G401.6 (cell line): Measurements from ENCODE around the gene MSTO1.
"Not testable (repeated sequence)": the region's sequence is repeated elsewhere in the genome, so short reads cannot be mapped to it uniquely, and the experiment has no call there.

Experiments used
- FAIRE-seq: peaks from 2 replicates; lab custom pipeline; 2012; peaks lifted over from hg19 to GRCh38; lab: Jason Lieb, UNC

The MSTO1 gene

DNA sequence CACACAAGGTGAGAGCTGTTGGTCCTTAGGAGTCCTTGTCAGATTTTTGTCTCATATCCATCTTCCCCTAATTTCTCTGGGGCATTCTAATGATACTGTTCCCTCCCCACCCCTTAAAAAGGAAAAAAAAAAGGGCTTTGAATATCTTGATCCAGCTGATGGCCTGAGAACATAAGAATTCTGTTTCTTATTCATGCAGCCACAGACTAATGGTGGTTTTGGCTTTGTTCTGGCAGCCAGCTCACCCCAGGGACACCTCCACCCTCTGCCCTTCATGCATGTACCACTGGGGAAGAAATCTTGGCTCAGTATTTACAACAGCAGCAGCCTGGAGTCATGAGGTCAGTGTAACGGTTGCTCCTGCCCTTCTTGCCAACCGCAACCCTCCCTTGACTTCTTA lies 3.2 kb downstream of the MSTO1 start:
- FAIRE-seq: not testable (repeated sequence)

DNA sequence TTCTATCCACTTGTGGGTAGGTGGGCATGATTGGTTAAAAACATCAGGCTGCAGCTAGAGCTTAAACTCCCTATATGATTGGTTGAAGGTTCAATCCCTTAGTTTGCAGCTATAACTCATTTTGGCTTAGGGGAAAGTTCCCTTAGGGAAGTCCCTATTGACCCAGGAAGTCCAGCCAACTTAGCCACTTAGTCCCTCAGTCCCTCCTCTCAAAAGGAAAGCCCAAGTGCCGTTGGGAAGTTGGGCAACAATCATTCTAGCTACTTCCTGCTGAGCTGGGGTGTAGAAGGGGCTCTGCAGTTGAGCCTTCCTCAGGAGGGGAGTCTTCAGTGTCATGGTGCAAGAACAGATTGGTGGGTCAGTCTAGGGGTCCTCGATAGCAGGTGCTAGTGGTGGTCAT lies 12.2 kb downstream of the MSTO1 start:
- no peak for FAIRE-seq

DNA sequence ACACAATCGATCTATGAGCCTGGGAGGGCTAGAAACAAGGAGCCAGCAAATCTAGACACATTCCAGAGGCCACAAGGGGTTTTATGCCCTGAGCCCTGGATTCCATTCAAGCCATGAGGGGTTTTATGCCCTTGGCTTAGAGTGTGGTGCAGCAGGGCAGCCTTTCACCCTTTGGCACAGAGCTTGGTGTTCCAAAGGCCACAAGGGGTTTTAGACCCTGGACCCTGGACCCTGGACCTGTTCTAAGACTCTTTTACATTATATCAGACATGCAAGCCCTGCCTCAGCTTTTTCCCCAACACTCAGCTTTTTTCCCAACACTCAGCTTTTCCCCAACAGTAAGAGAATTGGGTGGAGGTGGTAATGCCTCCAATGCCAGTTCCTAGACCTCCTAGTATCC lies 13.3 kb downstream of the MSTO1 start:
- FAIRE-seq: no peak

DNA sequence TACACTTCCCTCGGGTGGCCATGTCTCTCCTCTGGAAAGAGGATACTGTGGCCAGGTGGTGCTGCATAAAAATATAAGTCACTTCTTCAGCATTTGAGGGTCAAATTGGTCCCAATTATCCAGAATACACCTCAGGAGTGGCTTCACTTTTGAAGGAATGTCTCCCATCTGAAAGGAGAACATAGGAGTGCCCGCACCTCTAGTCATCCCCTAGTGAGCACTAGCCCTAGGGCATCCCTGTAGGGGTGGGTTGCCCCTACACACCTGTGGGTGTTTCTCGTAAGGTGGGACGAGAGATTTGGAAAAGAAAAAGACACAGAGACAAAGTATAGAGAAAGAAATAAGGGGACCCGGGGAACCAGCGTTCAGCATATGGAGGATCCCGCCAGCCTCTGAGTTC lies 16.4 kb downstream of the MSTO1 start:
- FAIRE-seq: not testable (repeated sequence)

DNA sequence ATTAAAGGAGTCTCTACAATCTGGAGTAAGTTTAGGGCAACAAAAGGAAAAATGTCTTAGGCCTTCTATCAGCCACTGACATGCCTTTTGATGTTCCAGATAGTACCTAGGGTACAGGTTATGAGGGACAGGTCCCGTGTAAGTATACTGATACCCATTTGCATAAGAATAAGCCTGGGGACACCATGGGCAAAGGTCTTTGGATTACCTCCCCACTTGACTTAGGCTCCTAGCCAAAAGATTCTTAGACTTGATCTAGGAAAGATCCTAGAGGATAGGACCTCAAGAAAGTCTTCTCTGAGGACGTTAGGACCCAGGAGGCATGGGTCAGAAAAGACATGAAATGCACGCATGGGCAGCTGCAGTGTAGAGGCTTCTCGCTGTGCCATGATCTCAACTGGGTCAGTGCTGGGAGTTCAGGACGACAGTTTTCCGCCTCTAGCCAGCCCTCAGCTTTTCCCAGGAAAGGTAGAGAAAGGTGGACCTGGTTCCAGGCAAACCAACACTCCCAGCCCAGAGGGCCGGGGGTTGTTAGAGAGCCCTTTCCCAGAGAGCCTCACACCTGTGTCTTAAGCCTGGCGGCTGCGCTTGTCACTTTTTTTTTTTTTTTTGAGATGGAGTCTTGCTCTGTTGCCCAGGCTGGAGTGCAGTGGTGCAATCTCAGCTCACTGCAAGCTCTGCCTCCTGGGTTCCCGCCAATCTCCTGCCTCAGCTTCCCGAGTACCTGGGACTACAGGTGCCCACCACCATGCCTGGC lies 26.6 kb downstream of the MSTO1 start:
- no peak for FAIRE-seq

DNA sequence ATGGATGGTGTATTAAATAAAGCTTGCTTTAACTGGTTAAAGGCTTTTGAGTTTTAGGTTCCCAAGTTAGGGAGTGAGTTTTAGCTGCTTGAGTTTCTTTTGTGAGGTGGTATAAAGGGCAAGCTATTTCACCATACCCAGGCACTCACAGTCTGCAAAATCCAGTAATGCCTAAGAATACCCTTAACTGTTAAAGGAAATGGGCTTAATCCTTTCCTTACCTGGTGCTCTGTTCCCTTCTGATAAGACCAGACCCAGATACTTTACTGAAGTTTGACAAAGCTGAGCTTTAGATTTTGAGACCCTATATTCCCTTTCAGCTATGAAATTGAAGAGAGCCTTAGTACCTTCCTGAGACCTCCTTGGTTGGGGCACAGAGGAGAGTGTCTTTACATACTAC lies 30.3 kb downstream of the MSTO1 start:
- FAIRE-seq: no peak

DNA sequence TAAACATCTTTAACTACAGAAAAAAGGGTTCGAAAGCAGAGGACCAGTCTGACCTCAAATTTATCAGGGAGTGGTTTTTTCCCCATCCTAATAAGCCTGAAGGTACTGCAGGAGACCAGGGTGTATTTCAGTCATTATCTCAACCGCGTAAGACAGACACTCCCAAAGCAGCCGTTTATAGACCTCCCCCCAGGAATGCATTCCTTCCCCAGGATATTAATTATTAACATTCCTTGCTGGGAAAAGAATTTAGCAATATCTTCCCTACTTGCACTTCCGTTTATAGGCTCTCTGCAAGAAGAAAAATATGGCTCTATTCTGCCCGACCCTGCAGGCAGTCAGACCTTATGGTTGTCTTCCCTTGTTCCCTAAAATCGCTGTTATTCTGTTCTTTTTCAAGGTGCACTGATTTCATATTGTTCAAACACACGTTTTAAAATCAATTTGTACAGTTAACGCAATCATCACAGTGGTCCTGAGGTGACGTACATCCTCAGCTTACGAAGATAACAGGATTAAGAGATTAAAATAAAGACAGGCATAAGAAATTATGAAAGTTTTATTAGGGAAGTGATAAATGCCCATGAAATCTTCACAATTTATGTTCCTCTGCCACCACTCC lies 32.7 kb downstream of the MSTO1 start:
- not testable (repeated sequence) for FAIRE-seq

DNA sequence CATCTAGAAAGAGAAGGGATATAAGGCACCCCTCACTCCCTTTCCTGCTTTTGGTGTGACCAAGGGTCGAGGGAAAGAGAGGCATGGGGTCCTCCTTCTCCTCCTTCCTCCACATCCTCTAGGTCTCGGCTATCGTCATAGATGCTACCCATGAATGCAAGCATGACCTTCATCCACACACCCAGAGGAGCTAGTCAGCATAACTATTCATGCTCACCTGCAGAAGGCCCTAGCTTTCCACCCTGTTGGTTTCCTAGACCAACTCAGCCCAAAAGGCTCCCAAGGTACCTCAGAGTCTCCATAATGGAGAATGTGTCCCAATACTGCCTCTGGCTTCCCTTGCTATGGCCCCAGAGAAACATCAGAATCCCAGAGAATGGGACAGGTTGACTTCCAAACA lies 33.2 kb downstream of the MSTO1 start:
- FAIRE-seq: no peak

DNA sequence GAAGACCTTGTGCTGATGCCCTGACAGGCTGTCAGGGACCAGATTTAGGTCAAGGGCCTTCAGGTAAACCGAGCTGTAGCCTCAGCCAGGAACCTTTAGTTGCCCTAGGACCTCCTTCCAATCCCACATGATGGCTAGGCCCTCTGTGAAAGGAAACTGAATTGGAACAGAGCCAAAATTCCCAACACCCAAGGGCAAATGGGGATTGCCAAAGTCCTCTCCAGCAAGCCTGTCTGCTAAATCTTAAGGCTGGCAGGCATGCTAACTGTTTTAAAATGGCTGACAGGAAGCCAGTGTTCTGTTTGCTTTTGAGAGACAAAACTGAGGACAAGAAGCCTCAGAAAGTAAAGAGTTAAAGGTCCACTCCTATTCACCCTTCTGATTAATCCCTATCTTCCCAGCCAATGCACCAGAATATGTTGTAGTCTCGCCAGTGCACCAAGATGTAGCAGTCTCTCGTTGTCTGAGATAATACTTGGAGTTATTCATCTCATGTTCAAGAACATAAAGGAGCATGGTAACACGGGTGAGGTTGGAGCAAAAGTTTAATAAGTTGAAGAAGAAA lies 35.1 kb downstream of the MSTO1 start:
- FAIRE-seq: no peak

DNA sequence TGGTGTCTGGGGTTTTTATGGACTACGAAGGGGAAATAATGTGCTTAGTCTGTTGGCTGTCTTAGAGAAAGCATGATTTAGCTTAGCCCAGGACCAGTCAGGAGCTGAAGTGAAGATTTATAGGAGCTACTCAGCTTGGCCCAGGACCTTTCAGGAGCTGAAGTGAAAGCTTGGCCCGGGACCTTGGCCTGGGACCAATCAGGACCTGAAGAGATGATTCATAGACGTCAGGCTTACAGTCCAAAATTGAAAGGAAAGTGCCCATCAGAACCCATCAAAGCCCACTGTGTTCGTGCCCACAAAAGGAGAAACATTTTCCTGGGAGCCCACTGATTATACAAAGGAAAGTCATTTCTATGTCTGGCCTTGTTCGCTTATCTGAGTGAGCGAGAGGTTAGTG lies 35.6 kb downstream of the MSTO1 start:
- no peak for FAIRE-seq

DNA sequence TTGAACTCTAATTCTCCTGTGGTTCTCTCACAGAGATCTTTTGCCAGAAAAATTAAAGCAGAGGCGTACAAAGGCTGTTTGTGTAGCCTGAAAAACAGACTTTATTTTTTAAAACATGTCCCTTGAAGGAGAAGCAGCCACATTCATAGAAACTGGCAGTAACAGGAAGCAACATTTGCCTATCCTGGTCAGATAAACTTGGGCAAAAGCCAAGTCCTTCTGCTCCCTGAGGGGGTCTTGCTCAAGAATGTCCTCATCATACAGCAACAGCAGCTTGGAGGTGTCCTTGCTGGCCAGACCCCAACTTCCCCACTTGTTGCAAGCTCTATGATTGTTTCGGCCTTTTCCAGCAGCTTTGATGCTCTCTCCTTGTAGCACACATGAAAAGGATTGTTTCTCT lies 36.3 kb downstream of the MSTO1 start:
- no peak for FAIRE-seq

DNA sequence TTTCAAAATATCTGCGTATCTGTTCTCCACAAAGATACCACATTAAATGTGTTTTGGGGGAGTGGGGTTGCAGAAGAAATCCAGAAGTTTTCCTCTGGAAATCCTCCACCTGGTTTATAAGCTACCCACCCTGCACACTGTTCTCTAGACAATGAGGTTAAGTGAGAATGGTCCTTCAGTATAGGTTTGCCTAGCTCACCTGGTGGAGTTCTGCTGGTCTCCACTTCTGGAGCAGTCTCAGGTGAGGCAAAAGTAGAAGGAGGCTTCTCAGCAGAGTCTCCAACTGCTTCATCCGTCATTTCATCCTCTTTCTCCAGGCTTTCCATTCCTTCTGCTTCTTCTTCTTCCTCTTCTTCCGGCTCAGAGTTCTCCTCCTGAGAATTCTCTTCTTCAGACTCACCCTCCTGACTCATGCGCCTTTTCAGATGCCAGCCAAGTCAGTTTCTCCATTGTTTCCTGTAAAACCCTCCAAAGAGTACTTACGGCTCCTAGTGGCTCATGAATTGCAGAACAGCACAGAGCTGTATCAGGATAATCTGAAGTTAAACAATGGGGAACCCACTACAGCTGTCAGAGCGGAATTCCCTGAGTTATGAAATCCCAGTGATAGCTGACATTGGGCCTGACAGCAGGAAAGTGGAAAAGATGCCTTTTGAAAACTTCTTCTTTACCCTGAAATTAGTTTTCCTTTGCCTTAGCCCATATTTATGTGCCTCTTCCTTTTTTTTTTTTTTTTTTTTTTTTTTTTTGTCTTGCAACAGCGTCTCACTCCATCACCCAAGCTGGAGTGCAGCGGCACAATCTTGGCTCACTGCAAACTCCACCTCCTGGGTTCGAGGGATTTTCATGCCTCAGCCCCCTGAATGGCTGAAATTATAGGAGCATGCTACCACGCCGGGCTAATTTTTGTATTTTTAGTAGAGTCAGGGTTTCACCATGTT lies 38.5 kb downstream of the MSTO1 start:
- FAIRE-seq: peak; percentile 85

DNA sequence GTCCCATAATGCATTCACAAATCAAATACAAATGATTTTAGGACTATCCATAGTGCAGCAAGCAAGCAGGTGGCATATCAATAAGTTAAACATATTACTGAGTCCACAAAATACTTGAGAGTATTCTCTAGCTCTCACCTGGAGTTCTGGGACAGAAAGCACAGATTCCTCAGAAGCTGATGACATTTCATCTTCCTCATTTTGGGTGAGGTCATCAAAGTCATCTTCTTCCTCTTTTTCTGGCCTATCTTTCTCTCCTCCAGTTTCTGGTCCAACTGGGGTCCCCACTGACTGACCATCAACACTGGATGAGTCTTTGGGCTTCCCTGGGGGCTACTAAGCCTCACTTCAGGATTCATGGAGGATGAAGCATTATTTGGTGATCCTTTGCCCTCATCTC lies 39.7 kb downstream of the MSTO1 start:
- no peak for FAIRE-seq

DNA sequence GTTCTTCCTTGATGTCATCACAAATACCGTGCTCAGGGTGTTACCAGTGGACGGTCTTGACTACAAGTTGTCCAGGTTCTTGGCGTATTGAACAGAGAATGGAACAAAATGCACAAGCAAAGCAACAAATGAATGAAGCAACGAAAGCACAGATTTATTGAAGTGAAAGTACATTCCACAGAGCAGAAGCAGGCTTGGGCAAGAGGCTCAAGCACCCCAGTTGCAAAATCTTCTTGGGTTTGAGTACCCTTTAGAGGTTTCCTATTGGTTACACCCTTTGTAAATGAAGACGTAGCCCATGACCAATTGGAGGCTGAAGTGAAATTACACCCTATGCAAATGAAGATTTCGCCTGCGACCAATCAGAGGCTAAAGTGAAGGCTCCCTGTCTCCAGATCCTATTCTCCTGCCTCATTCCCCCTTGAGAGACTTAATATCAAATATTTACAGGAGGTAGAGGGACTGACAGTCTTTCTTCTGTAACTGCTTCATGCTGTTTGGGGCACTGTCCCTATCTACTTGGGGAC lies 40.3 kb downstream of the MSTO1 start:
- no peak for FAIRE-seq

DNA sequence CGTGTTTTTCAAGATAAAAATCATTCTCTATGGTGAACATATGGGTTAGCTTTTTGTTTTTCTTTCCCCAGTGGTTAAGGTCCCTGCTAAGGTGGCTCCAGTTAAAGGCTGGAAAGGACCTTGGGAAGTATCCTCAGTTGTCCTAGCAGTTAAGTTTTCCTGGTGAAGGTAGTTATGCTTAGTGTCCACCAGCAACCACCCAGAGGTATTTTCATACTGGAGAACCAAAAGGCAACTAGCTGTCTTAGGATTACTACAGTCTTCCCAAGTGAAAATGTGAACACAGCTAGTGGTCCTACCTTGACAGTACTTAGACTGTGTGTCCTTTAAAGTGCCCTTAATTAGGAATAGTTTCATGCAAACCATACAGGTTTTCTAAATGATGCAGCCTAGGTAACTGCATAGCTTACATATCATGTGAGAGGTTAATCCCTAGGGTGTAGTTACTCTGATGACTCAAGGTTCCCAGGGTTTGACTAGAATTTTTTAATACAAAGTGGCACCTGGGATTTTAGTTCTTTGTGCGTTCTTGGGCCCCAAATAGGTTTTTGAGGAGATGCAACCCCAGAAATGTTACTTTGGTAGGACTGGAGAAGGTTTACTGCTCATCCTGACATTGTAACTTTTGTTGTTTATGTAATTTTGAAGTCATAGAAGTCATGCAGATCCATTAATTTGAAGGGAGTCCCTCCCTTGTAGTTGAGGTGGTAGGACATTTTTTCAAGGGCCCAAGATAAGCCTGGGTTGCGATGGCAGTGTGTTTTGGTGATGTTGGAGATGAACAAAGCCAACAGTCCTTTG lies 42.0 kb downstream of the MSTO1 start:
- peak; percentile 82 for FAIRE-seq

DNA sequence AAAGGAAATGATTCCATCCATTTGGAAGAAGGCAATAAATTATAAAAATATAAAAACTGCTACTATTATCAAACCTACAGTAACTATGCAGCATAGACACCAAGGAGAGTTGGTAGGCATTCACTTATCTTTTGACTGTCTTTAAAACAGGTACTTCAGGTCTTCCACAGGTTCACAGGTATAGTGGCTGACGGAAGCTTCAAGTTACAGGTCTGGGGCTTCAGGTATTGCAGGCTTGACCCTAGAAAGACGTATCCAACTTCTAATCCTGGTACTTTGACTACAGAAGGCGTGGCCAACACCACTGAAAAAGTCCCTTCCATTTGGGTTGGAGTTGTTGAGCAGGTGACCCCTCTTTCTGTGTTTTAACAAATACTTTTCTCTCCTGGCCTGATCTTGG lies 42.9 kb downstream of the MSTO1 start:
- no peak for FAIRE-seq

DNA sequence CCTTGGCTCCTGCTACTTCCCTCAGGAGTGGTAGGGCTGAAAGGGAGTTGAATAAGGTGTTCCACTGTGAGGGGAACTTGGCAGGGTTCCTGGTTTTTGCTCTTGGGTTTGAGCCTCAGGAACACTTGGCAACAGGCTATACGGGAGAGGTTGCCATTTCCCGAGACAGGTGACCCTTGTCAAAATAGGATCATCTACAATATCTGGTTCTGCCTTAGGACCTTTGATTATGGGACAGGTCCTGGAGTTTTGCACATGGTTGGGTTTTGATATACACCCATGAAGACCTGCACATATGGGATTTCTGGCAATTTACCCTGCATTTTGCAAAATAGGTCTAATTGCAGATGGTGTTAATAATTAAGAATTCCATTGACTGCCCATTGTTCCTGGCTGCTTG lies 47.4 kb downstream of the MSTO1 start:
- FAIRE-seq: no peak

DNA sequence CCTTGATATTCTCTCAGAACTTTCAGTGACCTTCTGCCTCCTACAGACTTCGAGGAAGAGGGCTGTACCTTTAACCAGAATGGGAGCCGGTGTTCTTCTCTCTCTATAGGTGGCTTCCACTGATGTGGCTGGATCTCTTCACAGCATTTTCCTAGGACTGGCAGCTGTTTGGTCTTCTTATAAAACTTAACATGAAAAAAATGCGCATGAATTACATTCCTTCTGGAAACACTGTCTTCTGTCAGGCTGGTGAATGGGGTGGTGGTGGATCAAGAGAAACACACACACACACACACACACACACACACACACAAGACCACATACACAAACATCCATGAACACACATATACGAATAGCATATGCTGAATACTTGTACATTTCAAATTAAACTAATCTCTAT lies 51.2 kb downstream of the MSTO1 start:
- FAIRE-seq: not testable (repeated sequence)
